GM10266 (cell line): ENCODE data around the gene METRN.

Experiments
- DNase-seq: peaks from one replicate; pipeline ENCODE4 v3.0.0; 2012; ENCODE audit errors: extremely low spot score
- TF ChIP-seq, protein P1 (sequence below): IDR thresholded peaks from 2 replicates; pipeline ENCODE4 v1.5.1; 2012; ENCODE audit warnings: mild to moderate bottlenecking, low read depth; ENCODE audit not compliant: control insufficient read depth, insufficient read depth; ENCODE audit errors: missing control alignments

METRN gene

DNA sequence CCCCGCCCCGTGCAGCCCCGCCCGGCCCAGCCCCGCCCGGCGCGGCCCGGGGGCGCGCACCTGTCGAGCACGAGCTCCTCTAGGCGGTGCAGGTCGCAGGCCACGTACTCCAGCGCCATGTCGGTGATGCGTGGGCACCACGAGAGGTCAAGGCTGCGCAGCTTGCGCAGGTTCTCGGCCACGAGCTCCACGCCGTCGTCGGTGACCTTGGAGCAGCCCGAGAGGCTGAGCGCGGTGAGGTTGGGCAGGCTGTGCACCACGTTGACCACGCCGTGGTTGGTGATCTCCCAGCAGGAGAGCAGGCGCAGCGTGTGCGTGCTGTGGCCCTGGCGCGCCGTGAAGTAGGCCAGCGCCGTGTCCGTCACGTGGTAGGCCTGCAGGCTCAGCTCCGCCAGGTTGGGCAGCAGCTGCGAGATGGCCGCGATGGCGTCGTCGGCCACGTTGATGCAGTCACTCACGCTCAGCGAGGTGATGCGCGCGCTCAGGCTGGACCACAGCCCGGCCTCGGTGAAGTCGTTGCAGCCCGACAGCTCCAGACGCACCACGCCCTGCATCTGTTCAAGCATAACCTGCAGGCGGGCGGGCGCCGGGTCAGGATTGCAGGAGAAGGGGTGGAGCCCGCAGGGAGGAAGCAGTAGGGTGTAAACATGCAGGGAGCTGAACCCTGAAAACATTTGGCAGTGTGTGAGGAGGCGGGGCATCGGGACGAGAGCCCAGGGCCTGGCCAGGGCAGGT is 19.4 kb upstream of the METRN start:
- DNase-seq = peak; percentile 90
- TF ChIP-seq, protein P1, sequence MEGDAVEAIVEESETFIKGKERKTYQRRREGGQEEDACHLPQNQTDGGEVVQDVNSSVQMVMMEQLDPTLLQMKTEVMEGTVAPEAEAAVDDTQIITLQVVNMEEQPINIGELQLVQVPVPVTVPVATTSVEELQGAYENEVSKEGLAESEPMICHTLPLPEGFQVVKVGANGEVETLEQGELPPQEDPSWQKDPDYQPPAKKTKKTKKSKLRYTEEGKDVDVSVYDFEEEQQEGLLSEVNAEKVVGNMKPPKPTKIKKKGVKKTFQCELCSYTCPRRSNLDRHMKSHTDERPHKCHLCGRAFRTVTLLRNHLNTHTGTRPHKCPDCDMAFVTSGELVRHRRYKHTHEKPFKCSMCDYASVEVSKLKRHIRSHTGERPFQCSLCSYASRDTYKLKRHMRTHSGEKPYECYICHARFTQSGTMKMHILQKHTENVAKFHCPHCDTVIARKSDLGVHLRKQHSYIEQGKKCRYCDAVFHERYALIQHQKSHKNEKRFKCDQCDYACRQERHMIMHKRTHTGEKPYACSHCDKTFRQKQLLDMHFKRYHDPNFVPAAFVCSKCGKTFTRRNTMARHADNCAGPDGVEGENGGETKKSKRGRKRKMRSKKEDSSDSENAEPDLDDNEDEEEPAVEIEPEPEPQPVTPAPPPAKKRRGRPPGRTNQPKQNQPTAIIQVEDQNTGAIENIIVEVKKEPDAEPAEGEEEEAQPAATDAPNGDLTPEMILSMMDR = no peak

DNA sequence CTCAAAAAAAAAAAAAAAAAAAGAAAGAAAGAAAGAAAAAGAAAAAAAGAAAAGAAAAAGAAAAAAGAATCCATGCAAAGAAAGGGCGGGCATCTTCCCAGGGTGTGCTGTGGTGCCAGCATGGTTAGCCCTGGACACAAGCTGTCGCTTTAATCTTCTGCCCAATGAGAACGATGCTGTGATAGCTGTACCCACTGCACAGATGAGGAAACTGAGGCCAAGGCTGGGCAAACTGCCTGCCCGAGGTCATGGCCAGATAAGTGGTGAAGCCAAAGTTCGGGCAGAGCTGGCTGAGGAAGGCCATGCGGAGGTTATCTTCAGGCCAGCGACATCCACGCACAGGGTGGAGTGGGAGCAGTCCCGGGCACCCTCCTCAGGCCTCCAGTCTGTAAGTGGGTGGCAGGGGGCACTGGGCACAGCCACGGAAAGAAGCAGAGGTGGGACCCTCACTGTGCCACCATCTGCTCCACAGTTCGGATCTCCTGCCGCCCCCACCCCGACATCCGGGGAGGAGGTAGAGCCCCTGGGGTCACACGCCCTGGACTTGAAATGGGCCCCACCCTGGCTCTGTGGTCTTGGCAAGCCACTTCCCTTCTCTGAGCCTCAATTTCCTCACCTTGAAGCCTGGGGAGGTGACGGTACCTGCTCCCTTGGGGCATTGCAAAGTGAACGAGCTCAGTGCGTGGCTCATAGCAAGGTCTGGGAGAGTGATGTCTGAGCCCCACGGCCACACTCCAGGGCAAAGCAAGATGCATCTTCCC is 15.8 kb upstream of the METRN start:
- no peak for DNase-seq
- TF ChIP-seq, protein P1 = no peak

DNA sequence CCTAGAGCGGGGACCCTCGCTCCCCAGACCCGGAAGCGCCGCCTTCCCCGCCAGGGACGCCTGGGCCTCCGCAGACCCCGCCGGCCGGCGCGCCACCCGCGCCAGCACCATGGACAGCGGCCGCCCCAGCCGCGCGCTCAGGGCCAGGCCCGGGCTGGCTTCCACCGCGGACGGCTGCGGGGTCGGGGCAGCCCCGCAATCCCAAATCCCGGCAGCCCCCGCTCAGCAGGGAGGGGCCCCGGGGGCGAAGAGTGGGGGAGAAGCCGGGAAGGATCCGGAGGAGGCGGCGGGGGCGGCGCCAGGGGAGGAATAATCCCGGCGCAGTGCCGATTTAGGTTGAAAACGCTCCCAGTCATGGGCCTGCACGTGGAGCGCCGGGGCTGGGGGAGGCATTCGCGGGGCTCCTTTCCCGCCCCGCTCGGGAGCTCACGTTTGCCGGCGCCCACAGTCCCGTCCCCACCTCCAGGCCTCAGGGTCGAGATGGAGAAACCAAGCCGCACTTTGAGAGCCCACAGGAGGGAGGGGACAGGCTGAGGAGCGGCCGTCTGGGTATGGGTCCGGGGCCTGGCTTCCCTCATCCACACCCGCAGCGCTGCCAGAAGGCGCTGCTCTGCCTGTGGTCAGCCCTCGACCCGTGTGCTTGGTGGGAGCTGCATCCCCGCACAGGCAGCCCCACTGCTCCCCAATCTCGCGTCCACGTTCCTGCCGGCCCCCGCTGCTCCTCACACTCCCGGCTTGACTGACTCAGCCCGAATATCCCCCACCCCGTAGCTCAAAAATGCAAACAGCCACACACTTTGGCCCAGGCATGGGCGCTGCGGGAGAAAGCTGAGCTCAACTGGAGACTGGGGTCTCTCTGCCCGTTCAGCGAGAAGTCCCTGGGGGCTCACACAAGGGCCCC is 14.0 kb upstream of the METRN start:
- peak; percentile 74 for DNase-seq
- TF ChIP-seq, protein P1 = no peak

DNA sequence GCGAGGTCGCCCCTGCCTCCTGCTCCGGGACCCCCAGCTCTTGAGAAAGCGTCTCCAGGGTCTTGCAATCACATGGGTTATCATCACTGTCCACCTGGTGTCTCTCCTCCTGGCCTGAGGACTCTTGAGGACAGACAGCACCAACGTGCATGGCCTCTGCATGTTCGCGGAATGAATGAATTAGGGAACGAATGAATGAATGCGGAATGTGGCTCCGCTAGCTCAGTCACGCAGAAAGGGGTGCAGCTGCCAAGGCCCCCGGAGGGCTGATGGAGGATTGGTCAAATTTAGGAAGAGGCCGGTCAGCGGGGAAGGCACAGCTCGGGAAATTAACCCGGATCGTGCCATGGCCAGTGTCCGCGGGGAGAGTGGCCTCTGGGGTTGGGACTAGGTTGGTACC is 12.6 kb upstream of the METRN start:
- no peak for DNase-seq
- TF ChIP-seq, protein P1 = no peak

DNA sequence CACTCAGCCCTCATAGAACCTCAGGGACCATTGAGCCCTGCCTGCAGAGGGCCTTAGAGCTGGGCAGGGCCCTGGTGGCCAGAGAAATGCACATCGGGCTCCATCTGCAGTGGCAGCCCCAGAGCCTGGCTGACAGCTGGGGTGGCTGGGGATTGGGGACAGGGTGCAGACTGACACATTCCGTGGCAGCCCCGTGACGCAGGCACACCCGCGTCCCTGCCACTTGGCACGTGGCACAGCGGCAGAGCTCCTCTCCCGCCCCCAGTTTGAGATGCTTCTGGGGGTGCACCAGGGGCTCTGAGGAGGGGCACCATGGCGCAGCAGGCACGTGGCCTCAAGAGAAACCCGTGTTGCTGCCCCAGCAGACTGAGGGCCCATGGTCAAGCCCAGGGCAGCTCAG is 11.5 kb upstream of the METRN start:
- no peak for DNase-seq

DNA sequence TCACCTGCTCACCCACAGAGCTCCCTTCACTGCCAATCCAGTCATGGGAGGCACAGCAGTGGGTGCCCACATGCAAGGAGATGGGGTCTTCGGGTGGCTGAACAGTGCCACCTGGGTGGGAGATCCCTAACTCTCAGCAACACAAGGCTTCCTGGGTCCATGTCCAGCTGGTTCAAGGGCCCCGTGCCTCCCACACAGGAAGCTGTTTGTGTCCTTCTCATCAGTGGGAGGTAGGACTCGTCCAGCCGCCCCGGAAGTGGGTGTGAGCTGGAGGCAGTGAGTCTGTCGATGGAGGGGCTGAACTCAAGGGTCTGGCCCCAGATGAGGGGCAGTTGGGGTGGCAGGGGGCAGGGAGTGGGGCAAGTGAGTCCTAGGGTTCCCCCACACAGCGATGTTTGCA is 10.9 kb upstream of the METRN start:
- TF ChIP-seq, protein P1 = no peak
- DNase-seq = no peak

More for the DNA sequence above, 11.5 kb upstream of the METRN start:
- TF ChIP-seq, protein P1 = no peak
